Testis (tissue), 3 donors: Measurements from ENCODE around the gene TTLL11. TPM values are rescaled to one million over a fixed set of nuclear protein-coding genes. Genes with fewer than 3 reads are reported as not detected.
A peak's percentile ranks its signal among the peaks of the same experiment; 100 is the strongest.

Source experiments
- DNase-seq: peaks from one replicate; pipeline ENCODE4 v3.0.0-alpha.2; 2019
- H3K27ac ChIP-seq, 2 donors: fragments of 200-600 bp; sonication (generic); one replicate each; pipeline ENCODE4 v1.5.1; 2019
- H3K27me3 ChIP-seq: fragments of 200-600 bp; sonication (generic); one replicate; pipeline ENCODE4 v1.5.1; 2019
- H3K36me3 ChIP-seq: fragments of 200-600 bp; sonication (generic); one replicate; pipeline ENCODE4 v1.5.1; 2017; ENCODE audit warnings: low read depth; ENCODE audit errors: missing control alignments
- H3K4me1 ChIP-seq: fragments of 200-600 bp; sonication (generic); one replicate; pipeline ENCODE4 v1.5.1; 2019
- H3K4me3 ChIP-seq, 2 donors: fragments of 200-600 bp; sonication (generic); one replicate each; pipeline ENCODE4 v1.5.1; 2017 to 2019
- H3K9me3 ChIP-seq: fragments of 200-600 bp; sonication (generic); one replicate; pipeline ENCODE4 v1.5.1; 2017
- POLR2A ChIP-seq: fragments of 450-650 bp; IDR thresholded peaks from one replicate; pipeline ENCODE4 v1.6.1; 2017; ENCODE audit warnings: antibody characterized with exemption, mild to moderate bottlenecking, moderate library complexity
- WGBS, 2 donors: methylation state at CpG; one replicate each; pipeline ENCODE4 v1.1.5; 2018; 5-methylcytosine and 5-hydroxymethylcytosine counted together
- intact Hi-C: fragments of 100-400 bp; cut with DNase I; formaldehyde crosslinking; loops from one replicate; pipeline ENCODE4 v1.15.1; 2023; ENCODE audit warnings: low total_unique reads
- polyA plus RNA-seq: library from polyadenylated mRNA; stranded (reverse); fragments of 350-450 nt; fragmentation: Illumina TruSeq; extraction: RNeasy Lipid Tissue Mini Kit (QIAGEN cat#74804); gene quantifications from one replicate; pipeline ENCODE4 v1.2.3, GENCODE V29; 2014; ENCODE audit warnings: low read depth, low replicate concordance; ENCODE audit not compliant: insufficient read depth
- total RNA-seq, 2 donors: library from RNA; depleted of rRNA; stranded (reverse); fragments of >200 nt; gene quantifications; one replicate each; pipeline ENCODE4 v1.2.3, GENCODE V29; 2016
- TF ChIP-seq, protein P1 (sequence below), 3 experiments: fragments of 450-650 bp in 2 of 3; fragments of 200-600 bp in 1 of 3; sonication (generic) in 1 of 3; IDR thresholded peaks; one replicate each; pipeline ENCODE4 v1.5.1; 2016 to 2019; ENCODE audit warnings: antibody characterized with exemption in 3 of 3, mild to moderate bottlenecking in 2 of 3, moderate library complexity in 1 of 3

TTLL11 gene
- total and polyA plus RNA-seq, 3 donors from 2014 or later, result 17.8 to 36.5 (median 19.8) TPM

GRCh38 chr9:121865060-121865459 lies 228.0 kb downstream of the TTLL11 start:
- WGBS, 2 donors, result 93 to 94% methylated on average over 6 of the region's 6 CpGs
- Histone ChIP-seq H3K4me1 (no peaks in the 10 kb centered on the region), H3K36me3 (no peaks in the 10 kb centered on the region), H3K27ac (no peak overlapping the region), H3K27me3 (no peaks in the 10 kb centered on the region), H3K4me3 (no peak overlapping the region), H3K9me3 (no peaks in the 10 kb centered on the region)
- DNase-seq, result no peak
- no peak for TF ChIP-seq POLR2A
- TF ChIP-seq, protein P1, sequence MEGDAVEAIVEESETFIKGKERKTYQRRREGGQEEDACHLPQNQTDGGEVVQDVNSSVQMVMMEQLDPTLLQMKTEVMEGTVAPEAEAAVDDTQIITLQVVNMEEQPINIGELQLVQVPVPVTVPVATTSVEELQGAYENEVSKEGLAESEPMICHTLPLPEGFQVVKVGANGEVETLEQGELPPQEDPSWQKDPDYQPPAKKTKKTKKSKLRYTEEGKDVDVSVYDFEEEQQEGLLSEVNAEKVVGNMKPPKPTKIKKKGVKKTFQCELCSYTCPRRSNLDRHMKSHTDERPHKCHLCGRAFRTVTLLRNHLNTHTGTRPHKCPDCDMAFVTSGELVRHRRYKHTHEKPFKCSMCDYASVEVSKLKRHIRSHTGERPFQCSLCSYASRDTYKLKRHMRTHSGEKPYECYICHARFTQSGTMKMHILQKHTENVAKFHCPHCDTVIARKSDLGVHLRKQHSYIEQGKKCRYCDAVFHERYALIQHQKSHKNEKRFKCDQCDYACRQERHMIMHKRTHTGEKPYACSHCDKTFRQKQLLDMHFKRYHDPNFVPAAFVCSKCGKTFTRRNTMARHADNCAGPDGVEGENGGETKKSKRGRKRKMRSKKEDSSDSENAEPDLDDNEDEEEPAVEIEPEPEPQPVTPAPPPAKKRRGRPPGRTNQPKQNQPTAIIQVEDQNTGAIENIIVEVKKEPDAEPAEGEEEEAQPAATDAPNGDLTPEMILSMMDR (IDR thresholded peaks at IDR 0.05), result no peak
- intact Hi-C loops, result no loop called here

DNA sequence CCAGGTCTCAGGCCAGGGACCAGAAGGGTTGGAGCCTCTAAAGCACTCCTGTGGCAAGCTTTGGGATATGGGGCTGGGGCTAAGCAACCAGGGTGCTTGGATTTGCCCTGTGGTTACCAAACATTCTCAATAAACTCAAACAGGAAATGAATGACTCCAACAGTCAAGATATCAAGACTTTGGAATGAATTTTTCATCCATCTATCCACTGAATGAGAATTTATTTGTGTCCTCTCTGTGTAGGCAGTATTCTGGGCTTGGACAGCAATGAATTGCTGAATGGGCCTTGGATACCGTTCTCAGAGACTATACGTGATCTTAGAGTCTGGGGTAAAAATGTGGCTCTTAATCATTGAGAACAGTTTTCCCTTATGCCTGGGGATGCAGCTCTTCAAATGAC lies 229.2 kb downstream of the TTLL11 start:
- 94 to 96% methylated on average over 2 of the region's 2 CpGs for WGBS, 2 donors
- no peaks in the 10 kb centered on the region for H3K36me3 ChIP-seq

GRCh38 chr9:121862371-121863332 lies 230.5 kb downstream of the TTLL11 start:
- intact Hi-C loops, result no loop called here
- Histone ChIP-seq H3K4me3 (no peak overlapping the region), H3K36me3 (no peaks in the 10 kb centered on the region), H3K27ac (no peak overlapping the region), H3K9me3 (no peaks in the 10 kb centered on the region), H3K27me3 (no peaks in the 10 kb centered on the region), H3K4me1 (no peaks in the 10 kb centered on the region)
- TF ChIP-seq, protein P1 (IDR thresholded peaks at IDR 0.05), result no peak
- no peak for TF ChIP-seq POLR2A
- DNase-seq, result peak; percentile 10
- 94 to 96% methylated on average over 19 of the region's 19 CpGs for WGBS, 2 donors

More for the DNA sequence above, 229.2 kb downstream of the TTLL11 start:
- intact Hi-C loops, result no loop called here
- Histone ChIP-seq H3K4me3 (no peak overlapping the region), H3K9me3 (no peaks in the 10 kb centered on the region), H3K27me3 (no peaks in the 10 kb centered on the region), H3K4me1 (no peaks in the 10 kb centered on the region), H3K27ac (no peak overlapping the region)
- no peak for TF ChIP-seq POLR2A
- TF ChIP-seq, protein P1 (IDR thresholded peaks at IDR 0.05), result no peak
- no peak for DNase-seq

GRCh38 chr9:121861501-121862180 lies 231.5 kb downstream of the TTLL11 start:
- Histone ChIP-seq H3K4me1 (no peaks in the 10 kb centered on the region), H3K27me3 (no peaks in the 10 kb centered on the region), H3K36me3 (no peaks in the 10 kb centered on the region), H3K27ac (peak overlapping the region; percentile 22 to 54), H3K9me3 (no peaks in the 10 kb centered on the region), H3K4me3 (no peak overlapping the region)
- peak; percentile 87 for DNase-seq
- intact Hi-C loops, result no loop called here
- WGBS, 2 donors, result 53 to 78% methylated on average over 4 of the region's 4 CpGs
- no peak for TF ChIP-seq POLR2A
- TF ChIP-seq, protein P1 (IDR thresholded peaks at IDR 0.05), result peak in 2 of 3 experiments; percentile 27 to 35
